Measurements from ENCODE around the gene DUSP1. TPM values are rescaled to one million over a fixed set of nuclear protein-coding genes. Genes with fewer than 3 reads are reported as not detected.

Gene DUSP1
- total and polyA plus RNA-seq, 9 of the 15 experiments (the other 6 are each of a cell fraction or from before 2014, with no cell fraction given) = 2.1 to 14.2 (median 8.5) TPM

DNA sequence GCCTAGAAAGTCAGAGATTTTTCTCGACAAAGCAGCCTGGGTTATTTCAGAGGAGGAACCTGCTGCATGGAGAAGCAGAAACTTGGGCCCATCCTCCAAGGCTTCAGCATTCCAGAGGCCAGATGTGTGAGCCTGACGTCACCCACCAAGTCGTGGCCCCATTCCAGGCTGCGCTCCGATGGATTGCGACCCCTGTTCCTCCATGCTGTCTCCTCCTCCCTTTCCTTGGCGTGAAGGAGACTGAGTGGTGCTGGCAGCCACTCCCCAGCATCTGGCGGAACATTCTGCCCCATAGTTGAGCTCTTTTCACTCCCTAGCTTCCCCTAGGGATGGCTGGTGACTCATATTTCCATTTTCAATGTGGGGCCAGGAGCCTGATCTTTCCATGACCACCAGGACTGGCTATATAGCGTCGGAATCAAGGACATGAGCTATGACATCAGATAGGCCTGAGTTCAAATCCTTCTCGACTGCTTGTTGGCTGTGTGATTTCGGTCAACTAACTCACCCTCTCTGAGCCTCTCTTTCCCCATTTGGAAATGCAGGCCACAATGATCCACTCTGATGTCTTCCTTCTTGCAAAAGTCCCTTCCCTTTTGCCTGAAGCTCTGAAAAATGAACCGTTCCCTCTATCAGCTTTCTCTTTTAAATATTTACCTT lies 24.5 kb upstream of the DUSP1 start:
- DNase-seq (ENCODE audit: extremely low read depth in 1 of 4, low spot score in 3 of 4) = no peak
- H3K4me2 ChIP-seq (ENCODE audit: insufficient read depth, low read length) = no peak overlapping the region
- H3K79me2 ChIP-seq (ENCODE audit: control insufficient read depth, insufficient read depth, low read length) = no peaks in the 10 kb centered on the region
- no peaks in the 10 kb centered on the region for H3K9me1 ChIP-seq (ENCODE audit: control insufficient read depth, insufficient read depth, low read length)
- H3K4me1 ChIP-seq (replicated peaks in 1 of 2; ENCODE audit: control insufficient read depth in 2 of 2, insufficient read depth in 2 of 2, low read length in 2 of 2) = peaks cover 26 to 30% of the 10 kb centered on the region in 2 experiments; a peak in 4 of 5 replicates
- no peaks in the 10 kb centered on the region for H3K36me3 ChIP-seq (ENCODE audit: control insufficient read depth, insufficient read depth, low read length)
- H4K20me1 ChIP-seq (replicated peaks; ENCODE audit: control insufficient read depth, insufficient read depth, low read length) = no peaks in the 10 kb centered on the region
- FAIRE-seq = no peak
- H3K9me3 ChIP-seq (replicated peaks; ENCODE audit: control insufficient read depth, insufficient read depth, low read depth, low read length) = no peaks in the 10 kb centered on the region
- peak overlapping the region in 1 of 2 experiments; percentile 3; a peak in 1 of 4 replicates for H3K9ac ChIP-seq (ENCODE audit: insufficient read depth in 1 of 2, low read depth in 2 of 2, low read length in 2 of 2)
- no TSS peak for BruUV-seq (replicated peaks)
- H3K27me3 ChIP-seq (ENCODE audit: control insufficient read depth in 2 of 2, insufficient read depth in 2 of 2, low read length in 2 of 2) = no peaks in the 10 kb centered on the region
- 80% methylated on average over 13 of the region's 13 CpGs for WGBS (ENCODE audit: insufficient coverage, low coverage, missing lambda C conversion rate)
- no peak for ATAC-seq
- H3K4me3 ChIP-seq = no peak overlapping the region
- H2AFZ ChIP-seq (ENCODE audit: low read depth, low read length) = peak overlapping the region; percentile 44; the same call in 1 of the 2 replicates
- H3K27ac ChIP-seq (ENCODE audit: extremely low read depth, low read depth, low read length) = no peak overlapping the region
- CTCF ChIA-PET (ENCODE audit: low intra/inter-chr PET ratio) = no interaction called here
- intact Hi-C loops (cut with micrococcal nuclease) (no loop called here), in situ Hi-C loops (cut with MboI) (no loop called here)
- POLR2A ChIA-PET = interaction anchor here (1.8 kb wide), 1 partner anchor 8 kb away, joined by 5 read pairs; no protein-coding TSS in a partner anchor
- TF ChIP-seq HDGF (IDR thresholded peaks at IDR 0.05) = 0 out of 2 replicates have a peak, but pooled peaks have one; percentile 43
- TF ChIP-seq ZNF253 (CRISPR knock-in tag; conservative IDR thresholded peaks at IDR 0.05) = no peak
- no peak for TF ChIP-seq JUND (IDR thresholded peaks at IDR 0.05; ENCODE audit: borderline replicate concordance, low read depth, low read length)
- TF ChIP-seq JUND (tag; IDR thresholded peaks at IDR 0.05; ENCODE audit: borderline replicate concordance, low read depth, low read length) = peak; percentile 24; the same call in 1 of the 3 replicates
- TF ChIP-seq ATF1 (CRISPR knock-in tag; IDR thresholded peaks at IDR 0.05) = no peak
- no peak for TF ChIP-seq ATF1 (tag; IDR thresholded peaks at IDR 0.05)
- 0 out of 4 replicates have a peak, but pooled peaks of 1 of the 2 experiments have one; percentile 31 for TF ChIP-seq HDAC1 (IDR thresholded peaks at IDR 0.05)
- TF ChIP-seq GTF2A2 (tag; IDR thresholded peaks at IDR 0.05) = no peak
- TF ChIP-seq, protein P1, sequence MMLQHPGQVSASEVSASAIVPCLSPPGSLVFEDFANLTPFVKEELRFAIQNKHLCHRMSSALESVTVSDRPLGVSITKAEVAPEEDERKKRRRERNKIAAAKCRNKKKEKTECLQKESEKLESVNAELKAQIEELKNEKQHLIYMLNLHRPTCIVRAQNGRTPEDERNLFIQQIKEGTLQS (IDR thresholded peaks at IDR 0.05) = peak; percentile 49; the same call in 1 of the 2 replicates
- TF ChIP-seq, protein P1 (CRISPR knock-in tag; conservative IDR thresholded peaks at IDR 0.05) = no peak
- TF ChIP-seq, protein P2, sequence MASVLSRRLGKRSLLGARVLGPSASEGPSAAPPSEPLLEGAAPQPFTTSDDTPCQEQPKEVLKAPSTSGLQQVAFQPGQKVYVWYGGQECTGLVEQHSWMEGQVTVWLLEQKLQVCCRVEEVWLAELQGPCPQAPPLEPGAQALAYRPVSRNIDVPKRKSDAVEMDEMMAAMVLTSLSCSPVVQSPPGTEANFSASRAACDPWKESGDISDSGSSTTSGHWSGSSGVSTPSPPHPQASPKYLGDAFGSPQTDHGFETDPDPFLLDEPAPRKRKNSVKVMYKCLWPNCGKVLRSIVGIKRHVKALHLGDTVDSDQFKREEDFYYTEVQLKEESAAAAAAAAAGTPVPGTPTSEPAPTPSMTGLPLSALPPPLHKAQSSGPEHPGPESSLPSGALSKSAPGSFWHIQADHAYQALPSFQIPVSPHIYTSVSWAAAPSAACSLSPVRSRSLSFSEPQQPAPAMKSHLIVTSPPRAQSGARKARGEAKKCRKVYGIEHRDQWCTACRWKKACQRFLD (CRISPR knock-in tag; IDR thresholded peaks at IDR 0.05) = no peak
- TF ChIP-seq, protein P3, sequence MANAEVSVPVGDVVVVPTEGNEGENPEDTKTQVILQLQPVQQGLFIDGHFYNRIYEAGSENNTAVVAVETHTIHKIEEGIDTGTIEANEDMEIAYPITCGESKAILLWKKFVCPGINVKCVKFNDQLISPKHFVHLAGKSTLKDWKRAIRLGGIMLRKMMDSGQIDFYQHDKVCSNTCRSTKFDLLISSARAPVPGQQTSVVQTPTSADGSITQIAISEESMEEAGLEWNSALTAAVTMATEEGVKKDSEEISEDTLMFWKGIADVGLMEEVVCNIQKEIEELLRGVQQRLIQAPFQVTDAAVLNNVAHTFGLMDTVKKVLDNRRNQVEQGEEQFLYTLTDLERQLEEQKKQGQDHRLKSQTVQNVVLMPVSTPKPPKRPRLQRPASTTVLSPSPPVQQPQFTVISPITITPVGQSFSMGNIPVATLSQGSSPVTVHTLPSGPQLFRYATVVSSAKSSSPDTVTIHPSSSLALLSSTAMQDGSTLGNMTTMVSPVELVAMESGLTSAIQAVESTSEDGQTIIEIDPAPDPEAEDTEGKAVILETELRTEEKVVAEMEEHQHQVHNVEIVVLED (CRISPR knock-in tag; IDR thresholded peaks at IDR 0.05) = no peak
- TF ChIP-seq GATA2 (CRISPR knock-in tag; IDR thresholded peaks at IDR 0.05) = no peak
- TF ChIP-seq YY1 (IDR thresholded peaks at IDR 0.05; ENCODE audit: borderline replicate concordance in 1 of 3, control insufficient read depth in 1 of 3, extremely low read depth in 1 of 3, insufficient read depth in 3 of 3, insufficient read length in 1 of 3, insufficient replicate concordance in 2 of 3, low read depth in 1 of 3, low read length in 2 of 3) = no peak
- TF ChIP-seq KDM1A (IDR thresholded peaks at IDR 0.05) = peak; percentile 71 to 85
- TF ChIP-seq ZNF212 (CRISPR knock-in tag; IDR thresholded peaks at IDR 0.05) = no peak
- no peak for TF ChIP-seq PHTF2 (CRISPR knock-in tag; IDR thresholded peaks at IDR 0.05)
- TF ChIP-seq RBM25 (IDR thresholded peaks at IDR 0.05; ENCODE audit: low read depth, low read length, severe bottlenecking) = peak; percentile 86
- peak; percentile 97 for TF ChIP-seq BCOR (IDR thresholded peaks at IDR 0.05)
- TF ChIP-seq ZNF764 (CRISPR knock-in tag; IDR thresholded peaks at IDR 0.05; ENCODE audit: low read depth) = no peak
